Measurements from ENCODE around the gene MBD3L1.

Gene MBD3L1

GRCh38 chr19:8877854-8878705, 45.9 kb downstream of the MBD3L1 start:
- DNase-seq (ENCODE audit: extremely low spot score, insufficient read length, low read depth) (no peak), FAIRE-seq (no peak)

DNA sequence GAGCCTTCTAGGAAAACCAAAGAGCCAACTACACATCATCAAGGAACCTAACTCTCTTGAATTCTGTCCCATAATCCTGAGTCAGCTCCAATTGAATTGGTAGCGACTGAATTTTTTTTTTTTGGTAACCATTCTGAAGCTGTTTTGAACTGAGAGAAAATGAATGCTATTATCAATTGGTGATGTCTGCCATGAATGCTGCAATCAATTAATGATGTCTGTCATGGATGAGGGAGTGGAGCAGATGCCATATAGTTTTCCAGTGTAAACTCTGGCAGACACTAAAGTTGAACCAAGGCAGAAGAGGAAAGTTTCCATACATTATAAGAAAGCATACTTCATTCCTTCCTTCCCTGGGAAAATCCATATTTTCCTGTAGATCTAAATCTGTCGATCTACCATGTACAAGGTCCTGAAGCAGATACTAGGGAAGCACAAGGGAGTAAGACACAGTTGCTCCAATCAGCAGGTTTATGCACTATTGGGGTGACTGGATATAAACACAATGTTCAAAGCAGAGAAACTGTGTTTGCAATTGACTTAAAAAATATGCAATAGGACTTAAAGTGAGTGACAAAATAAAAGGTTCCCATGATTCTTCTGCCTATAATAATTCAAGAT, 48.8 kb downstream of the MBD3L1 start:
- FAIRE-seq (no peak), DNase-seq (ENCODE audit: extremely low spot score, insufficient read length, low read depth) (no peak)

DNA sequence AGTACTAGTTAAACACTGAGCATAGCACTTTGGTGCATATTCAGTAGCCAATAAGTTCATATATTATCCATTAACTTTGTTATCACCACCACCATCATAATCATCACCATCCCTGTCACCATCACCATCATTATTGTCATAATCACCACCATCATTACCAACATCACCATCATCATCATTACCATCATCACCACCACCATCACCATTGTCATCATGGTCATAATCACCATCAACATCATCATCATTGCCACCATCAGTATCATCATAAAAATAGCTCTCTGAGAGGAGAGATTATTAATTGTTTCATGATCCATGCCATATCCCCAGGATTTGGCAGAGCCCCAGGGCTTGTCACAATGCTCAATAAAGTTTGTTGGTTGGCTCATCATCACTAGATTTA, 49.3 kb downstream of the MBD3L1 start:
- DNase-seq (ENCODE audit: extremely low spot score, insufficient read length, low read depth) = no peak
- no peak for FAIRE-seq

DNA sequence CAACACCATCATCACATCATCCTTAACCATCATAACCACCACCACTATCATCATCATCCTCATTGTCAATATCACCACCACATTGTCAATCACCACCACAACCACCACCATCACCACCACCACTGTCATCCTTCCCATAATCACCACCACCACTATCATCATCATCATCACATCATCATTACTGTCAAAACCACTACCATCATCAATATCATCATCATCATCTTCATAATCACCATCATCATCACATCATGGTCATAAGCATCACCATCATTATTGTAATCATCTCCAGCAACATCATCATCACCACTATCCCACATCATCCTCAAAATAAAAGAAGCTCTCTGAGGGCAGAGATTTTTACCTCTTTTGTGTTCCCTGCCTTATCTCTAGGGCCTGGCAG, 52.2 kb downstream of the MBD3L1 start:
- no peak for FAIRE-seq

GRCh38 chr19:8887364-8887763, 55.2 kb downstream of the MBD3L1 start:
- FAIRE-seq = no peak

More for the DNA sequence above, 52.2 kb downstream of the MBD3L1 start:
- DNase-seq (ENCODE audit: extremely low spot score, insufficient read length, low read depth) = no peak

GRCh38 chr19:8890260-8890659, 58.1 kb downstream of the MBD3L1 start:
- DNase-seq (ENCODE audit: extremely low spot score, insufficient read length, low read depth) (no peak), FAIRE-seq (no peak)

More at GRCh38 chr19:8887364-8887763, 55.2 kb downstream of the MBD3L1 start:
- no peak for DNase-seq (ENCODE audit: extremely low spot score, insufficient read length, low read depth)
